ENCODE results near the gene MIER3.

MIER3 gene

DNA sequence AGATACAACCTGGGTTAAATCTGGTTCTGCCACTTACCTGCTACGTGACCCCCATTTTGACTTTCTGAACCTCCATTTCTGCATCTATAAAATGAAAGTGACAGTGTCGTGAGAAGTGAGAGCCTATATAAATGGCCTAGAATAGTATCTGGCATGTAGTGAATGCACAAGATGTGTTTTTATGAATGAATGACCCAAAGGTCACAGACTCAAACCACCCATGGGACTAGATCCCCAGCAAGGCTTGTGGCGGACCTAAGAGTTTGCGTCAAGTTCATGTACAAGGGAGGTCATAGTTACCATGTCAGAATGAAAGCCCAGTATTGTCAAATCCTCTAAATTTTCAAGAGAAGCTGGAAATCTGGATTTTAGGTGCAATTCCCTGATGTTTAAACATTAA is 53.7 kb downstream of the MIER3 start:
- DNase-seq (ENCODE audit: low read depth in 2 of 2) = no peak

DNA sequence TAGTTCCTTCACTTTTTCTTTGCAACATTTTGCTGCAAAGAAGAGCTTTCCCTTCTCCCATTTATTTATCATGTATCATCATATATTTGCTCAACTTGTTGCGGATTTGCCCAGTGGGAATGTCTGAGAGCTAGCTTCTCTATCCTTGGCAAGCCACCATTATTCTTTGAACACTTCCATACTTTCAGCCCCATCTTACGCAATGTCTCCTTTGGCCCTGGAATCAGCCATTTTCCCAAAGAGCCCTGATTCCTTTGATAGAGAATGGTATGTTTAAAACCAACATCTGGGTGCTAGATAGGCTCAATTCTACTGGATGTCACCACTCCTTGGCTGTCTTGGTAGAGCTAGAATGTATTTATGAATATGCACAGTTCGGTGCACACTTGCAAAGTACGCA is 55.2 kb downstream of the MIER3 start:
- DNase-seq (ENCODE audit: low read depth in 2 of 2) = no peak

DNA sequence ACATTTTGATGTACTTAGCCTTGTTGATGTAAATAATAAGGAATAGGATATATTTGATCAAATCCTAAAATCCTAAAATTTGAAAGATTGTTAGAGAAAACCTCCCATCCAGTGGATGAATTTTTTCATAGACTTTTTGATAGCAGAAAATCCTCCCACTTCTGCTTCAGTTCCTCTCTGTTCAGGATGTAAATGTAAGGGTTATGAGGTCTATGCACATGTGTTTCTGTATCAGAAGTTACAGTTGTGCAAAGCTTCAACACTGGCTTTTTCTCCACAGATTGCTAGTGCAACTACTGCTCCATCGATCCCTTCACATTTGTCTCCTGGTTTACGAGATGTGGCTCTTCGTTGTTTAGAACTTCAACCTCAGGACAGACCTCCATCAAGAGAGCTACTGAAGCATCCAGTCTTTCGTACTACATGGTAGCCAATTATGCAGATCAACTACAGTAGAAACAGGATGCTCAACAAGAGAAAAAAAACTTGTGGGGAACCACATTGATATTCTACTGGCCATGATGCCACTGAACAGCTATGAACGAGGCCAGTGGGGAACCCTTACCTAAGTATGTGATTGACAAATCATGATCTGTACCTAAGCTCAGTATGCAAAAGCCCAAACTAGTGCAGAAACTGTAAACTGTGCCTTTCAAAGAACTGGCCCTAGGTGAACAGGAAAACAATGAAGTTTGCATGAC is 58.5 kb downstream of the MIER3 start:
- no peak for DNase-seq (ENCODE audit: low read depth in 2 of 2)

GRCh38 chr5:56881571-56881970 is 70.4 kb downstream of the MIER3 start:
- DNase-seq (ENCODE audit: low read depth in 2 of 2) = no peak

DNA sequence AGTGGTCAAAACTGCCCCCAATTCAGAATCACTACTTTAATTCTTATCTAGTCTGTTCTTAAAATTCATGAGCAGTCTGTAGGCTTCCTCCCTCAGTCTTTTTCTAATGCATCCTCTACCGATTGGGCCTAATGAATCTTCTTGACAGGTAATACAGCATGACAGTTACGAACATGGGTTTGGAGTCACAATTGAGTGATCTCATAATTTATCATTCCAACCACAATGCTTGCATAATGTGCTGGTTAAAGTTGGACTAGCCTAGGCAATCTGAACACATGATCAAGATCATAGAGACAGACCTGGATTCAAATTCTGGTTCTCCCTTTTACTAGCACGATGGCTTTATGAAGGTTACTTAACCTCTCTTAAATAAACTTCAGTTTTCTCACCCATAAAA is 75.6 kb downstream of the MIER3 start:
- DNase-seq (ENCODE audit: low read depth in 2 of 2) = no peak

DNA sequence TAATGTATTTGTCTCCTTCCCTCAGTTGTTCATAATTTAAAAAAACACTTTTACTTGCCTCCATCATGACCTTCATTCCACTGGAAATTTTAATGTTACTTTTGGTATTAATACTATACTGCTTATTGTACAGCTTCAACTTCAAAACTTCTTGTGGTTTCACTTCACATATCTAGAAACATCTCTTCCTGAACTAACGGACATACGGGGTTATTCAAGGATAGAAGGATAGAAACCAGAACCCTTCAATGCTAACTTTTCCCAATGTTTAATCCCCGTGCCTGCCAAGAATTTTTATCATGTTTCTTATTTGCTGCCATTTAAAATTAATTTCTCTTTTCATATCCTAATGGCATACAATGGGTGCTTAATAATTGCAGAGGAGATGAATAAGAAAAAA is 78.9 kb downstream of the MIER3 start:
- DNase-seq (ENCODE audit: low read depth in 2 of 2) = no peak

DNA sequence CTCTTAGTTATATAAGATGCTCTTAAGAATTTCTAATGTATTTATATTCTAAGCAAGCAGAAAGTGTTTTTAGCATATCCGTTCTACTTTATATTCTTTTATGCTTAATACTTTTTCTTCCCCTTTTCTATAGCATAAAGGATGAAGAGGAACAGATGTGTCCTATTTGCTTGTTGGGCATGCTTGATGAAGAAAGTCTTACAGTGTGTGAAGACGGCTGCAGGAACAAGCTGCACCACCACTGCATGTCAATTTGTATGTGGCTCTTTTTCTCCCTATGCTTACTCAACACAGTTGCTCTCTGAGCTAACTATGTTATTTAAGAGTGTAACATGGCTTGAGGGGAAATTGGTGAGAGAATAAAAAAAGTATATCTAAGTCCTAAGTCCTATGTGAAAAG is 80.1 kb downstream of the MIER3 start:
- DNase-seq (ENCODE audit: low read depth in 2 of 2) = no peak
